ENCODE results near the gene STEAP3.

The STEAP3 gene, protein sequence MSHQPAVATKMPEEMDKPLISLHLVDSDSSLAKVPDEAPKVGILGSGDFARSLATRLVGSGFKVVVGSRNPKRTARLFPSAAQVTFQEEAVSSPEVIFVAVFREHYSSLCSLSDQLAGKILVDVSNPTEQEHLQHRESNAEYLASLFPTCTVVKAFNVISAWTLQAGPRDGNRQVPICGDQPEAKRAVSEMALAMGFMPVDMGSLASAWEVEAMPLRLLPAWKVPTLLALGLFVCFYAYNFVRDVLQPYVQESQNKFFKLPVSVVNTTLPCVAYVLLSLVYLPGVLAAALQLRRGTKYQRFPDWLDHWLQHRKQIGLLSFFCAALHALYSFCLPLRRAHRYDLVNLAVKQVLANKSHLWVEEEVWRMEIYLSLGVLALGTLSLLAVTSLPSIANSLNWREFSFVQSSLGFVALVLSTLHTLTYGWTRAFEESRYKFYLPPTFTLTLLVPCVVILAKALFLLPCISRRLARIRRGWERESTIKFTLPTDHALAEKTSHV

DNA sequence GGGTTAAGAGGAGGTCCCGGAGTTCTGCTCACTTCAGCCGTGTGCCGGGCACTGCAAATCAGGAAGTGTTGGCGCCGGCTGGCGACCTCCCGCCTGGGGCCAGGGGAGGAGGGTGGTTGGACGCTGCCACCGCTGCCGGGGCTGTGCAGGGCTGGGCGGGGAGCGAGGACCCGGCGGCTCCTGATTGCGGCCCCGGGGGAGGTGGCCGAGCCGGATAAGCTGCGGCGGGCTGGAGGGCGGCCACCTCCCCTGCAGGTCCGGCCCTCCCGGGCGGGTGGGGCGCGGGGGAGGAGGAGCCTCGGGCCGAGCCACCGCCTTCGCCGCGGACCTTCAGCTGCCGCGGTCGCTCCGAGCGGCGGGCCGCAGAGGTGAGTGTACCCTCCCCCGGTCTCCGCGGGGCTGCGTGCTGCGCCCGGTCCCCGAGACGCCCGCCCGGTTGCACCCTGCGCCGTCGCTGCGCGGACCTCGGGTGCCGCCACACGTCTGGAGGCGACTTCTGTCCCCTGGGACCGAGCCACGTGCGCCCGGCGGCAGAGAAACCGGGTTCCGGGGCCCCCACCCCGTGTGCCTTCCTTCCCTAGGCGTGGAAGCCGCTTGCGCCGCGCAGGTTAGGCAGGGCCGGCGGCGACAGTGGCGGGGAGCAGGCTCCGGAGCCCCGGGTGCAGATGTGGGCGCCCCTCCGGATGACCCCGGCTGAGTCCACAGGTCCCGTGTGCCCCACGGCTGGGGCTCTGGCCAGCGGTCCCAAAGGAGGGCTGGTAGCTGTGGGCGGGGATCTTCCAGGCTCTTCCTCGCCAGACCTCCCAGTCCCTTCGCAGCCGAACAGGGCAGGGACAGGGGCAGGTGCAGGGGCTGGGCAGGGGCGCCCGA, at the start of gene STEAP3:
Gene STEAP3 (plus strand): TSS at position 314 of the 870 bp plus-strand sequence. CDS start 7,179 bp downstream, outside the sequence.
- no peak for DNase-seq (ENCODE audit: extremely low read depth in 1 of 2, low read depth in 1 of 2)

GRCh38 chr2:119174216-119174992, 49.2 kb upstream of the STEAP3 start:
- peak in 1 of 2 donors; percentile 34 for DNase-seq (ENCODE audit: extremely low read depth in 1 of 2, low read depth in 1 of 2)

DNA sequence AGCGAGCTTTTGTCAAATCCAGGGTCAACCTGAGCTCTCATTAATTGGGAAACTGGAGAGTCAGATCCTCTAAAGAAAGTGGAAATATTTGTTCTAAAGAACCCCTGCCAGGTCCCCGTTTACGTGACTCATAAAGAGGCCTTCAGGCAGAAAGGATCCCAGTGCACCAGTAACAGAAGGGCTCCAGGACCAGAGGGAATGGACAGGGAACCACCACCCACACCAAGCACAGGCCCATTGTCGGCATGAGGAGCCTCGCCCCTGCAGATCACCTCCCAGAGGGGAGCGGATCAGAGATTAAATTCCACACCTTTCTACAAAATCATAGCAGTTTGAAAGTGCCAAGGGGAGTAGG, 48.7 kb upstream of the STEAP3 start:
- no peak for DNase-seq (ENCODE audit: extremely low read depth in 1 of 2, low read depth in 1 of 2)

GRCh38 chr2:119175517-119175916, 48.1 kb upstream of the STEAP3 start:
- DNase-seq (ENCODE audit: extremely low read depth in 1 of 2, low read depth in 1 of 2): no peak

DNA sequence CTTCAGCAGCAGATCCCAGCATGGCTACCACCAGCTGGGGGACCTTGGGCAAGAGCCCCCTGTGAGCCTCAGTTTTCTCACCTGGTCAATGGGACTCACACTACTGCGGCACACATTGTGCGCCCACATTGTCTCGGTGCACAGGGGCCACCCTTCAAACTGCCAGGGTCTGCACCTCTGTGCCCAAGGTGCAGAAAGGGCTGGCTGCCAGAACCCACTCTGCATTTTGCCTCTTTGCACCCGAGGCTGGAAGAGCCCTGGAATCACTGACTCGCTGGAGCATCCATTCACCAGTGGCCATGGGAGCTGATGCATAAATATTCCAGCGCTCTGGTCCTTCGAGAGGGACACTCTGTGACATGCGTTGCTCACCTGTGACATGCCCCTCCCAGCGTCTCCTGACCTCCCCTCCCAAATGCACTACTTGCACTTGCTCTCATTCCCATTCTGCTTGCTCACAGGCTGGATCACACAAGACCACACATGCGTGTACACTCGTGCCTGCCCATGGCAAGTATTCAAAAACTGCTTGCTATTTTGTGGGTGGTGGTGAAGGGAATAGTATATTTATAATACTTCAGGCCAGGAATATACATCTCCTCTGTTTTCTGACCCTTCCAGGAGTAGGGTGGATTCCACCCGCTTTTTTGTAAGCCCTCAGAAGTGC, 46.3 kb upstream of the STEAP3 start:
- DNase-seq (ENCODE audit: extremely low read depth in 1 of 2, low read depth in 1 of 2): no peak

- DNase-seq (ENCODE audit: extremely low read depth in 1 of 2, low read depth in 1 of 2): no peak
These were observed 45.8 kb upstream of the STEAP3 start for GRCh38 chr2:119177838-119178190.

DNA sequence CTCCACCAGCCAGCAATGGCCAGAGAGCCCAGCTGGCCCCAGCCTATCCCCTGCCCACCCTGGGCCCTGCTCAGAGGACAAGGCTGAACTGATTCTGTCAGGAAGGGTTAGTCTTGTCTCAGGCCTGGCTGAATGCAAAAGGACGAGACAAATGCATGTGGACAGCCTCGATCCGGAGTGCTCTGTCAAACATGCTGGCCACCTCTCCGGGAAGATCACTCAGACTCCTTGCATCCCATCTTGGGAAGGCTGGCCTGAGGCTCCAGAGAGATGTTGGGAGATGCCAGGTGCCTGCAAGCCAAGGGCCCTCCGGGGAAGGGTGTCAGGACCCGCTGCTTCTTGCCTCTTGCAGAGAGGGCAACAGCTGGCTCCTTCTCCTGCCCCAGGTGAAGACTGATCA, 44.9 kb upstream of the STEAP3 start:
- no peak for DNase-seq (ENCODE audit: extremely low read depth in 1 of 2, low read depth in 1 of 2)

- DNase-seq (ENCODE audit: extremely low read depth in 1 of 2, low read depth in 1 of 2): no peak
These were observed 44.4 kb upstream of the STEAP3 start for GRCh38 chr2:119179202-119179601.

DNA sequence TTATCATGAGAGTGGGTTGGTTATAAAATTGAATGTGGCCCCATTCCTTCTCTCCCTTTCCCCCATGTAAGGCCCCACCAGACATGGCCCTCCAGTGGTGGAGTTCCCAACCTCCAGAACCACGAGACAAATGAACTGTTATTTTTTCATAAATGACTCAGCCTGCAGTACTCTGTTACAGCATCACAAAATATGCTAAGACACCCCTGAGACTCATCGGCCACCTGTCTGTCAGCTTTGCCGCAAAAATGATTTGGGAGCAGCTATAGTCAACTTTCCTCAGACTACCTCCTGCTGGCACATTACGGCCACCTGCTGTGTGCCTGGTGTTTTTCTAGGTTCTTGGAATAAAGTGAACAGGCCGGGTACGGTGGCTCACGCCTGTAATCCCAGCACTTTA, 43.6 kb upstream of the STEAP3 start:
- DNase-seq (ENCODE audit: extremely low read depth in 1 of 2, low read depth in 1 of 2): no peak

DNA sequence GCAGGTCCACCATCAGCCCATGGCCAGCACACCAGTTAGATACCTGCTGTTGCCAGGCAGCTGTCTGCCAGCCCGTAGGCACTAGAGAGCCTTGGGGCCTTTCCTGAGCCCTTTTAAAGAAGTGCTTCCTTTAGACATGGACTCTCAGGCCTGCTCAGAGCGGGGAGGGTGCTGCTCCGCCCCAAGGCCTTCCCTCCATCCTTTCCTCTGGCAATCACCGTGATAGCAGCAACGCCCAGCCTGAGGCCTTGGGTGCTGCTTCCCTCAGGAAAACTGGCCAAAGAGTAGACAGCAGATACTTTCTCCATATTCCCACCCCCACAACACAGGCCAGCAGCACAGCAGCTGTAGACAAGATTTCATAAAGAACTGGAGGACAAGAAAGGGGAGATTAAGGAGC, 42.7 kb upstream of the STEAP3 start:
- DNase-seq (ENCODE audit: extremely low read depth in 1 of 2, low read depth in 1 of 2): no peak

DNA sequence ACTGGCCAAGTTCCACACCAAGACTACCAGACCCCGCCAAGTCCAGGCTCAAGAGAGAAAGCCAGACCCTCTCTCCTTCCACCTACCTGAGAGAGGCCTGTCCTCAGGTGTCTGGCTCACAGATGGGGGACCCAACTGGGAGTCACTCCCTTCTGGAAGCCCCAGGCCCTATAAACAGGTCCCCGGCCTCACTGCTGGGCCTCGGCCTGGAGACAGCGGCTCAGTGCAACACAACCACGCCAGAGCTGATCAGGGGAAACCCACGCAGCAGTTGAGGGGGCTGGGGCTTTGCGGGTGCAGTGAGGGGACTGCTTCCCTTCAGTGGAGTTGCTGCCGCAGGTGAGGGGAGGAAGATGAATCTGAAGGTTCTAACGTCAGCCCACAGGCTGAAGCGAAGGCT, 42.2 kb upstream of the STEAP3 start:
- no peak for DNase-seq (ENCODE audit: extremely low read depth in 1 of 2, low read depth in 1 of 2)

DNA sequence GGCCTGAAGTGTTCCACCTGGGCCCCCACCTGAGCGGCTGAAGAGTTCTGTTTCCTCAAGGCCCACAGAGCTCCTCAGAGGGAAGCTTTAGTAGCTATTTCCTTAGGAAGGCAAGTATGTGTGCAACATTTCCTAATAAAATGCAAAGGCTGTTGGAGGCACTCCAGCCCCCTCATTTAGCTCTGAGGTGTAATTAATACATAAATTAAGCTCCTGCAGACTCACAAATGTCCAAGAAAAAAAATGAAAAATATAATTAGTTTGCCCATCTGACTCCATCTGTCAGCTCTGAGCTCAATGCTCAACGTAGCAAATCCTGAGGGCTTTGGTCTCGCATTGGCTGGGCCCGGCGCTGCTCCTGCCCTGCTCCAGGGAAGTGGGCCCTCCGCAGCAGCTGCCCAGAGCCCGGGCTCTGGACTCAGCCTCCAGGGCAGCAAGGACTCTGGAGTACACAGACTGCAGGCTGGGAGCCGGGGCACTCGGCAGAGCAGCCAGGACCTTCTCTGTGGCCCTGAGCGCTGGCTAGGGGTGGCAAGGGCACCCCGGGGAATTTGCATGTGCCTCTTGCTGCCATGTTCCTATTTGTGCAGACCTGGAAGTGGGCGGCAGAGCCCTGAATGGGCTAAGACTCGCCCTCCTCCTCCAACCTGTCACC, 41.7 kb upstream of the STEAP3 start:
- DNase-seq (ENCODE audit: extremely low read depth in 1 of 2, low read depth in 1 of 2): no peak

DNA sequence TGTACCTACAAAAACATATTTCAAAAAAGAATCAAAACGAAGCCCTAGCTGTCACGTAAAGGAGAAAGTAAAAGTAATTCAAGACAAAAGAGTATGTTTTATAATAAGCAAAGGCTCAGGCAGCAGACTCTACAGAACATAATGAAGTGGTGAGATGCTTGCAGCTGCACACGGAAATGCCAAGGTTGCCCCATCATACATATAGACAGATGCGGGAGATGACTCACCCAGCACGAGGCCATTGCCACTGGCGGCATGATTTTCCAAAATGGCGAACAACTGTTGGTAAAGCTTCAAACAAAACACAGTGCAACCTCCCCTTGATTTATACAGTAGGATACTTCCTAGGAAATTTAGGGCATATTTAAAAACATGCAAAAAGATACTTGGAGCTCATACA, 39.1 kb upstream of the STEAP3 start:
- DNase-seq (ENCODE audit: extremely low read depth in 1 of 2, low read depth in 1 of 2): no peak

GRCh38 chr2:119190321-119191111, 33.1 kb upstream of the STEAP3 start:
- DNase-seq (ENCODE audit: extremely low read depth in 1 of 2, low read depth in 1 of 2): no peak

DNA sequence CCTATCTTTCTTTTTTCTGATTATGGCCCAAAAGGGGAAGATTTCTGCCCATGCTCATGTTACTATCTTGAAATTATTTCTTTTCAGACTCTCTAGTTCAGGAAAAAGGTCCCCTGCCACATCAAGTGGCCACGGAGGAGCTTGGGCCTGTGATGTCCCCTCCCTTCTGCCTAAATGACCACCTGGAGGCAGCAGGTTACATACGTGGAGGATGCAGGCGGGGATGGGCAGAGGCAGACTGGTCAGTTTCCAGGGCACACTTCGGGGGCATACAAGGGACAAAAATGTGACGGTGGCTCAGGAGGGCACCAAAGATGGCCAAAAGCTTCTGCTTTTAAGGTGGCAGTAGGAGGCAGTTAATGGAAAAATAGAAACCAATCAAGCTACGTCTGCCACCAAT, 30.7 kb upstream of the STEAP3 start:
- no peak for DNase-seq (ENCODE audit: extremely low read depth in 1 of 2, low read depth in 1 of 2)

DNA sequence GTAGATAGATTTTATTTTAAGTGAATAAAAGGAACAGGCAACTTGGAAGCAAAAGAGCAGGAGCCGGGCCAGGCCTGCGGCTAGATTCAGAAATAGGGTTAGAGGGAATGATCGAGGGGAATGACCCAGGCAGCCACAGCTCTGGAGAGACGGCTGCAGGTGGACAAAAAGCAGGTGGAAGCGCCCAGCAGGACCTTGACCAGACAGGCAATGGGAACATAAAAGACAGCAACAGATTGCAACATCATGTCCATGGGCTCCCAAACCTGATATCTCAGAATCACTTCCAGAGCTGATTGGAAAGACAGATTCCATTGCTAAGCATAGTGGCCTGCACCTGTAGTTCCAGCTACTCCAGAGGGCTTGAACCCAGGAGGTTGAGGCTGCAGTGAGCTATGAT, 28.6 kb upstream of the STEAP3 start:
- no peak for DNase-seq (ENCODE audit: extremely low read depth in 1 of 2, low read depth in 1 of 2)

GRCh38 chr2:119195887-119196286, 27.7 kb upstream of the STEAP3 start:
- DNase-seq (ENCODE audit: extremely low read depth in 1 of 2, low read depth in 1 of 2): no peak

DNA sequence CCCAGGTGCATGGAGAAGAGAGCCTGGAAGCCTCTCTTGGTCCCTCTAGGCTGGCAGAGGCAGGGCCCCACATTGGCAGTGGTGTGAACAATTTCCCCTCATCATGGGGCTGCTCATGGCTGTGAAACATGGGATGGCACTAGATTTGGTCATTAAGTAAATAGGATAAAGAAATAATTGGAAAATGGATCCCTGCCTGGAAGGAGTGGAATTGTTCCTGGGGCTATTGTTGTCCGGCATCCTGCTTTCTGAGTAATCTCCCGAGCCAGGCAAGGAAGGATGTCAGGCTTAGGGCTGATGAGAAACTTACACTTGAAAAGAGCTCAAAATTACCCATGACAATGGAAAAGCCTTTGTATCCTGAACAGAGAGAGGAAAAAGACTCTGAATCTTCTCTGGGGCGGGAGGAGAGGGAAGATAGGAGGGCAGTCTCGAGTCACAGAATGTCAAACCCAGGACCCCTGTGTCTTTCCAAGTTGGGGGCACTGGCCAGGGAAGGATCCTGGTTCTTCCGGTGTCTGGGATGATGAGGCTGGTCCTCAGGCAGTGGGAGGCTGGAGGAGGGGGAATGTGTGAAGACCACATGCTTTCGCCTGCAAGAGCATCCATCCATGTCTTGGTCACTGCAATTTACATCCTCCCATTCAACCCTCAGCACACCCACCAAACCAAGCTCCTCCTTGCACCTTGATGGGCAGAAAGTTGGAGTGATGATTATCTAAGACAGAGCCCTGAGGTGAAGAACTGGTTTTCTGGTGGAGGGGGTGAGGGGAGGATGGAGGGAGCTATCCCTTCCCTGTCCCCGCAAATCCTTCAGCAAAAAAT, 27.1 kb upstream of the STEAP3 start:
- no peak for DNase-seq (ENCODE audit: extremely low read depth in 1 of 2, low read depth in 1 of 2)

DNA sequence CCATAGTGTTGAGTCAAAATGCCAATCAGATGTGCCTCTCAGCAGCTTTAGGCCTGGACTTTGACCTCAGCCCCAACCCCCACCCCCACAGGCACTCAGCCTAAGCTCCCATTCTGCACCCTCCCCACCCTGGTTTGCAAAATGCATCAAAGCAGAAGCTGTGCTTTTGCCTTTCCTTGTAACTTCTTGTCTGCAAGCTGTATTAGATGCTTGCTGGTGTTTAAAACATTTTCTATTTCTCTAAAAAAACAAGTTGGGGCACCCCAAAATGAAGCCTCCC, 26.6 kb upstream of the STEAP3 start:
- DNase-seq (ENCODE audit: extremely low read depth in 1 of 2, low read depth in 1 of 2): no peak
